ENCODE measurements around the gene CCNL2.

CCNL2 gene

GRCh38 chr1:1360506-1361169 lies 38.5 kb downstream of the CCNL2 start:
- peak; percentile 65 for DNase-seq (ENCODE audit: low spot score)
- POLR2A ChIA-PET (ENCODE audit: low non-redundant PET) = no interaction called here
- H3K27ac ChIP-seq = peak overlapping the region; percentile 54

DNA sequence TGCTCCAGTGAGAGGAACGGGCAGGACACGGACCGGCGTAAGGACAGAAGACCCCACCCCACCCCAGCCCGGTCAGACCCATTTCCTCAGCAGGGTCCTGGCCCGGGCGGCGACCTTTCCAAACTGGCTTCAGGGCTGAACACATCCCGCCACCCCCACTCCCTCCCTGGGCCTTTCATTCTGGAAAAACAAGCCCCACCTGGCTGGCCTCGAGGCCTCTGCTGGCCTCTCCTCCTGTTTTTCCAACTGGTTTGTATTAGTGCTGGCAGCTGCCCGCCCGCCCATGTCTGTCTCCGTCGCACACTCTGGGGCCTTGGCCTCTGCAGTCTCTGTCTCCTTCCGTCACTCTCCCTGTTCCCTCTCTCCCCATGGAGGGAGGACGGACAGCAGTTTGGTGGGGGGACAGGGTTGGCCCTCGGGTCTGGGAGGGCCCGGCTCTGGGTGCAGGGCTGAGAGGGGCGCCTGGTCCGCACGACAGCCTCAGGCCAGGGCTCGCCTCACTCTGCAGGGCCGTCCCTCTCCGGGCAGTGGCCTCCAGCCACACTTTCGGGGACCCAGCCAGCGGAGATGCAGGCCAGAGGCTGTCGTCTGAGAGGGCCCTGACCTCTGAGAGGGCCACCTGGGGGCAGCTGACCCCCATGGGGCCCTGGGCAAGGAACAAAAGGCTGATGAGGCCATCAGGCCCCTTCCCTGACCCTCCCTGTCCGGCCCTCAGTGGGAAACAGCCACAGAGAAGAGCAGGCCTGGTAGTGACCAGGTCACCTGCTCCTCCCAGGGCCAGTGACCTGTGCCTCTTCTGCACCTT lies 39.3 kb downstream of the CCNL2 start:
- TF ChIP-seq, protein P1, sequence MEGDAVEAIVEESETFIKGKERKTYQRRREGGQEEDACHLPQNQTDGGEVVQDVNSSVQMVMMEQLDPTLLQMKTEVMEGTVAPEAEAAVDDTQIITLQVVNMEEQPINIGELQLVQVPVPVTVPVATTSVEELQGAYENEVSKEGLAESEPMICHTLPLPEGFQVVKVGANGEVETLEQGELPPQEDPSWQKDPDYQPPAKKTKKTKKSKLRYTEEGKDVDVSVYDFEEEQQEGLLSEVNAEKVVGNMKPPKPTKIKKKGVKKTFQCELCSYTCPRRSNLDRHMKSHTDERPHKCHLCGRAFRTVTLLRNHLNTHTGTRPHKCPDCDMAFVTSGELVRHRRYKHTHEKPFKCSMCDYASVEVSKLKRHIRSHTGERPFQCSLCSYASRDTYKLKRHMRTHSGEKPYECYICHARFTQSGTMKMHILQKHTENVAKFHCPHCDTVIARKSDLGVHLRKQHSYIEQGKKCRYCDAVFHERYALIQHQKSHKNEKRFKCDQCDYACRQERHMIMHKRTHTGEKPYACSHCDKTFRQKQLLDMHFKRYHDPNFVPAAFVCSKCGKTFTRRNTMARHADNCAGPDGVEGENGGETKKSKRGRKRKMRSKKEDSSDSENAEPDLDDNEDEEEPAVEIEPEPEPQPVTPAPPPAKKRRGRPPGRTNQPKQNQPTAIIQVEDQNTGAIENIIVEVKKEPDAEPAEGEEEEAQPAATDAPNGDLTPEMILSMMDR (conservative IDR thresholded peaks at IDR 0.05; ENCODE audit: low read depth) = no peak
- CTCF ChIA-PET = no interaction called here
- no peak for DNase-seq (ENCODE audit: low spot score)
- POLR2A ChIA-PET (ENCODE audit: low non-redundant PET) = no interaction called here
- H3K27ac ChIP-seq = peak overlapping the region; percentile 54

More at GRCh38 chr1:1360506-1361169, 38.5 kb downstream of the CCNL2 start:
- TF ChIP-seq, protein P1 (conservative IDR thresholded peaks at IDR 0.05; ENCODE audit: low read depth) = no peak
- CTCF ChIA-PET = no interaction called here

- H3K27ac ChIP-seq = peak overlapping the region; percentile 11; the same call in 1 of the 2 replicates
- DNase-seq (ENCODE audit: low spot score) = no peak
- POLR2A ChIA-PET (ENCODE audit: low non-redundant PET) = no interaction called here
- TF ChIP-seq, protein P1 (conservative IDR thresholded peaks at IDR 0.05; ENCODE audit: low read depth) = no peak
- CTCF ChIA-PET = no interaction called here
Observed at GRCh38 chr1:1359308-1359663, 39.8 kb downstream of the CCNL2 start.

DNA sequence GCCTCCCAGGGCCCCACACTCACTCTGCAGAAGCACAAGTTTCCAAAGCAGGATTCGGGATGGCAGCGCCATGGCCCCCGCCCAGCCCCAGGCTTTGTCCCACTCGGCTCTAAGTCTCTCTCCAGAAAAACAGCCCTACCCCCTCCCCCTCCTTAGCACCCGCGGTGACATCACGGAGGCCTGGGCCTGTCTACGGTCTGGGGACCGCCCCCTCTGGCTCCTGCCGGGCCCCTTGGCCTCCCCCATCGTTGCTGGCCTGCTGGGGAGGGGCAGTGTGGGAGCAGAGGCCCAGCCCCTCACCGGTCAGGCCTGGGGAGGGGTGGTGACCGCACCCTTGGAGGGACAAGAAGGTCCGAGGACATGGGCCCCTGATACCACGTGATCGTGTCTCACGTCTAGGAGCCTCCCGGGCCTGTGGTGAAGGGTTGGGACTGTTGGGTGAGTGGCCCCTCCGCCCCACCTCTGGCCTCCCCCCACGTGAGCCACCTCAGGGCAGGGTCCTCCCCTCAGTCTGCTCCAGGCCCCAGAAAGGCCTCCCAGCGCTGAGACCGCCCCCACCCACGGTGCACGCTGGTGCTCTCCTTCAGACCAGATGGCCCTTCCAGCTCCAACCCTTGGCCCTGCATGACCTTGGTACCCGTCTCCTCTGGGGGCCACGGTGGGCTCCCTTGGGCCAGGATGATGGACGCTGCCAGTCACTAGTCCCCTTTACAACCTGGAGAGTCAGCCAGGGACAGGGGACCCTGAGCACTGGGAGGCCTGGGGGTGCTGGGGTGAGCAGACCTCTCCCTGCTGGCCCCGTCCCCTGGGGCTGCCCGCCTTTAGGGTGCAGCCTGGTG lies 40.5 kb downstream of the CCNL2 start, which contains the start of gene MXRA8:
Gene MXRA8, minus strand, starts transcription at position 123 of the 839 bp plus-strand sequence. Its CDS starts 51 bp downstream, at position 72.
- no peak for DNase-seq (ENCODE audit: low spot score)
- H3K27ac ChIP-seq = peak within 1 kb of the TSS; percentile 55
- ChIA-PET CTCF (interaction anchor here (0.6 kb wide), 1 partner anchor 19 kb away, joined by 7 read pairs; no protein-coding TSS in a partner anchor), POLR2A (ENCODE audit: low non-redundant PET) (no interaction called here)
- TF ChIP-seq, protein P1 (conservative IDR thresholded peaks at IDR 0.05; ENCODE audit: low read depth) = no peak

- no peak for DNase-seq (ENCODE audit: low spot score)
- TF ChIP-seq, protein P1 (conservative IDR thresholded peaks at IDR 0.05; ENCODE audit: low read depth) = no peak
- ChIA-PET CTCF (interaction anchor here (0.6 kb wide), 1 partner anchor 20 kb away, joined by 7 read pairs; no protein-coding TSS in a partner anchor), POLR2A (ENCODE audit: low non-redundant PET) (no interaction called here)
- H3K27ac ChIP-seq = peak overlapping the region; percentile 55
Observed at GRCh38 chr1:1357871-1358432, 41.2 kb downstream of the CCNL2 start.
